ENCODE data around the gene ARHGAP6. TPM values are rescaled to one million over a fixed set of nuclear protein-coding genes. Genes with fewer than 3 reads are reported as not detected.
A peak's percentile ranks its signal among the peaks of the same experiment; 100 is the strongest.

ARHGAP6 gene
- total and polyA plus RNA-seq, 9 of the 15 experiments (the other 6 are each of a cell fraction or from before 2014, with no cell fraction given) = 12.5 to 63.6 (median 41.8) TPM

- TF ChIP-seq, protein P1, sequence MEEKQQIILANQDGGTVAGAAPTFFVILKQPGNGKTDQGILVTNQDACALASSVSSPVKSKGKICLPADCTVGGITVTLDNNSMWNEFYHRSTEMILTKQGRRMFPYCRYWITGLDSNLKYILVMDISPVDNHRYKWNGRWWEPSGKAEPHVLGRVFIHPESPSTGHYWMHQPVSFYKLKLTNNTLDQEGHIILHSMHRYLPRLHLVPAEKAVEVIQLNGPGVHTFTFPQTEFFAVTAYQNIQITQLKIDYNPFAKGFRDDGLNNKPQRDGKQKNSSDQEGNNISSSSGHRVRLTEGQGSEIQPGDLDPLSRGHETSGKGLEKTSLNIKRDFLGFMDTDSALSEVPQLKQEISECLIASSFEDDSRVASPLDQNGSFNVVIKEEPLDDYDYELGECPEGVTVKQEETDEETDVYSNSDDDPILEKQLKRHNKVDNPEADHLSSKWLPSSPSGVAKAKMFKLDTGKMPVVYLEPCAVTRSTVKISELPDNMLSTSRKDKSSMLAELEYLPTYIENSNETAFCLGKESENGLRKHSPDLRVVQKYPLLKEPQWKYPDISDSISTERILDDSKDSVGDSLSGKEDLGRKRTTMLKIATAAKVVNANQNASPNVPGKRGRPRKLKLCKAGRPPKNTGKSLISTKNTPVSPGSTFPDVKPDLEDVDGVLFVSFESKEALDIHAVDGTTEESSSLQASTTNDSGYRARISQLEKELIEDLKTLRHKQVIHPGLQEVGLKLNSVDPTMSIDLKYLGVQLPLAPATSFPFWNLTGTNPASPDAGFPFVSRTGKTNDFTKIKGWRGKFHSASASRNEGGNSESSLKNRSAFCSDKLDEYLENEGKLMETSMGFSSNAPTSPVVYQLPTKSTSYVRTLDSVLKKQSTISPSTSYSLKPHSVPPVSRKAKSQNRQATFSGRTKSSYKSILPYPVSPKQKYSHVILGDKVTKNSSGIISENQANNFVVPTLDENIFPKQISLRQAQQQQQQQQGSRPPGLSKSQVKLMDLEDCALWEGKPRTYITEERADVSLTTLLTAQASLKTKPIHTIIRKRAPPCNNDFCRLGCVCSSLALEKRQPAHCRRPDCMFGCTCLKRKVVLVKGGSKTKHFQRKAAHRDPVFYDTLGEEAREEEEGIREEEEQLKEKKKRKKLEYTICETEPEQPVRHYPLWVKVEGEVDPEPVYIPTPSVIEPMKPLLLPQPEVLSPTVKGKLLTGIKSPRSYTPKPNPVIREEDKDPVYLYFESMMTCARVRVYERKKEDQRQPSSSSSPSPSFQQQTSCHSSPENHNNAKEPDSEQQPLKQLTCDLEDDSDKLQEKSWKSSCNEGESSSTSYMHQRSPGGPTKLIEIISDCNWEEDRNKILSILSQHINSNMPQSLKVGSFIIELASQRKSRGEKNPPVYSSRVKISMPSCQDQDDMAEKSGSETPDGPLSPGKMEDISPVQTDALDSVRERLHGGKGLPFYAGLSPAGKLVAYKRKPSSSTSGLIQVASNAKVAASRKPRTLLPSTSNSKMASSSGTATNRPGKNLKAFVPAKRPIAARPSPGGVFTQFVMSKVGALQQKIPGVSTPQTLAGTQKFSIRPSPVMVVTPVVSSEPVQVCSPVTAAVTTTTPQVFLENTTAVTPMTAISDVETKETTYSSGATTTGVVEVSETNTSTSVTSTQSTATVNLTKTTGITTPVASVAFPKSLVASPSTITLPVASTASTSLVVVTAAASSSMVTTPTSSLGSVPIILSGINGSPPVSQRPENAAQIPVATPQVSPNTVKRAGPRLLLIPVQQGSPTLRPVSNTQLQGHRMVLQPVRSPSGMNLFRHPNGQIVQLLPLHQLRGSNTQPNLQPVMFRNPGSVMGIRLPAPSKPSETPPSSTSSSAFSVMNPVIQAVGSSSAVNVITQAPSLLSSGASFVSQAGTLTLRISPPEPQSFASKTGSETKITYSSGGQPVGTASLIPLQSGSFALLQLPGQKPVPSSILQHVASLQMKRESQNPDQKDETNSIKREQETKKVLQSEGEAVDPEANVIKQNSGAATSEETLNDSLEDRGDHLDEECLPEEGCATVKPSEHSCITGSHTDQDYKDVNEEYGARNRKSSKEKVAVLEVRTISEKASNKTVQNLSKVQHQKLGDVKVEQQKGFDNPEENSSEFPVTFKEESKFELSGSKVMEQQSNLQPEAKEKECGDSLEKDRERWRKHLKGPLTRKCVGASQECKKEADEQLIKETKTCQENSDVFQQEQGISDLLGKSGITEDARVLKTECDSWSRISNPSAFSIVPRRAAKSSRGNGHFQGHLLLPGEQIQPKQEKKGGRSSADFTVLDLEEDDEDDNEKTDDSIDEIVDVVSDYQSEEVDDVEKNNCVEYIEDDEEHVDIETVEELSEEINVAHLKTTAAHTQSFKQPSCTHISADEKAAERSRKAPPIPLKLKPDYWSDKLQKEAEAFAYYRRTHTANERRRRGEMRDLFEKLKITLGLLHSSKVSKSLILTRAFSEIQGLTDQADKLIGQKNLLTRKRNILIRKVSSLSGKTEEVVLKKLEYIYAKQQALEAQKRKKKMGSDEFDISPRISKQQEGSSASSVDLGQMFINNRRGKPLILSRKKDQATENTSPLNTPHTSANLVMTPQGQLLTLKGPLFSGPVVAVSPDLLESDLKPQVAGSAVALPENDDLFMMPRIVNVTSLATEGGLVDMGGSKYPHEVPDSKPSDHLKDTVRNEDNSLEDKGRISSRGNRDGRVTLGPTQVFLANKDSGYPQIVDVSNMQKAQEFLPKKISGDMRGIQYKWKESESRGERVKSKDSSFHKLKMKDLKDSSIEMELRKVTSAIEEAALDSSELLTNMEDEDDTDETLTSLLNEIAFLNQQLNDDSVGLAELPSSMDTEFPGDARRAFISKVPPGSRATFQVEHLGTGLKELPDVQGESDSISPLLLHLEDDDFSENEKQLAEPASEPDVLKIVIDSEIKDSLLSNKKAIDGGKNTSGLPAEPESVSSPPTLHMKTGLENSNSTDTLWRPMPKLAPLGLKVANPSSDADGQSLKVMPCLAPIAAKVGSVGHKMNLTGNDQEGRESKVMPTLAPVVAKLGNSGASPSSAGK (IDR thresholded peaks at IDR 0.05) = no peak
- TF ChIP-seq SMARCA4 (IDR thresholded peaks at IDR 0.05) (peak; percentile 68), THRAP3 (IDR thresholded peaks at IDR 0.05; ENCODE audit: borderline replicate concordance) (no peak), TCF7L2 (IDR thresholded peaks at IDR 0.05; ENCODE audit: low read depth, low read length) (no peak), CHD1 (IDR thresholded peaks at IDR 0.05; ENCODE audit: low read length) (no peak), MED1 (CRISPR knock-in tag; IDR thresholded peaks at IDR 0.05; ENCODE audit: borderline replicate concordance) (no peak), STAT5B (CRISPR knock-in tag; IDR thresholded peaks at IDR 0.05) (no peak), MEF2A (IDR thresholded peaks at IDR 0.05; ENCODE audit: control insufficient read depth, low read depth, low read length) (peak; percentile 31; the same call in 1 of the 2 replicates)
- TF ChIP-seq, protein P2, sequence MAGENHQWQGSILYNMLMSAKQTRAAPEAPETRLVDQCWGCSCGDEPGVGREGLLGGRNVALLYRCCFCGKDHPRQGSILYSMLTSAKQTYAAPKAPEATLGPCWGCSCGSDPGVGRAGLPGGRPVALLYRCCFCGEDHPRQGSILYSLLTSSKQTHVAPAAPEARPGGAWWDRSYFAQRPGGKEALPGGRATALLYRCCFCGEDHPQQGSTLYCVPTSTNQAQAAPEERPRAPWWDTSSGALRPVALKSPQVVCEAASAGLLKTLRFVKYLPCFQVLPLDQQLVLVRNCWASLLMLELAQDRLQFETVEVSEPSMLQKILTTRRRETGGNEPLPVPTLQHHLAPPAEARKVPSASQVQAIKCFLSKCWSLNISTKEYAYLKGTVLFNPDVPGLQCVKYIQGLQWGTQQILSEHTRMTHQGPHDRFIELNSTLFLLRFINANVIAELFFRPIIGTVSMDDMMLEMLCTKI (IDR thresholded peaks at IDR 0.05; ENCODE audit: partially characterized antibody) = no peak
- TF ChIP-seq, protein P3, sequence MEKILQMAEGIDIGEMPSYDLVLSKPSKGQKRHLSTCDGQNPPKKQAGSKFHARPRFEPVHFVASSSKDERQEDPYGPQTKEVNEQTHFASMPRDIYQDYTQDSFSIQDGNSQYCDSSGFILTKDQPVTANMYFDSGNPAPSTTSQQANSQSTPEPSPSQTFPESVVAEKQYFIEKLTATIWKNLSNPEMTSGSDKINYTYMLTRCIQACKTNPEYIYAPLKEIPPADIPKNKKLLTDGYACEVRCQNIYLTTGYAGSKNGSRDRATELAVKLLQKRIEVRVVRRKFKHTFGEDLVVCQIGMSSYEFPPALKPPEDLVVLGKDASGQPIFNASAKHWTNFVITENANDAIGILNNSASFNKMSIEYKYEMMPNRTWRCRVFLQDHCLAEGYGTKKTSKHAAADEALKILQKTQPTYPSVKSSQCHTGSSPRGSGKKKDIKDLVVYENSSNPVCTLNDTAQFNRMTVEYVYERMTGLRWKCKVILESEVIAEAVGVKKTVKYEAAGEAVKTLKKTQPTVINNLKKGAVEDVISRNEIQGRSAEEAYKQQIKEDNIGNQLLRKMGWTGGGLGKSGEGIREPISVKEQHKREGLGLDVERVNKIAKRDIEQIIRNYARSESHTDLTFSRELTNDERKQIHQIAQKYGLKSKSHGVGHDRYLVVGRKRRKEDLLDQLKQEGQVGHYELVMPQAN (IDR thresholded peaks at IDR 0.05; ENCODE audit: borderline replicate concordance) = no peak
- TF ChIP-seq, protein P4, sequence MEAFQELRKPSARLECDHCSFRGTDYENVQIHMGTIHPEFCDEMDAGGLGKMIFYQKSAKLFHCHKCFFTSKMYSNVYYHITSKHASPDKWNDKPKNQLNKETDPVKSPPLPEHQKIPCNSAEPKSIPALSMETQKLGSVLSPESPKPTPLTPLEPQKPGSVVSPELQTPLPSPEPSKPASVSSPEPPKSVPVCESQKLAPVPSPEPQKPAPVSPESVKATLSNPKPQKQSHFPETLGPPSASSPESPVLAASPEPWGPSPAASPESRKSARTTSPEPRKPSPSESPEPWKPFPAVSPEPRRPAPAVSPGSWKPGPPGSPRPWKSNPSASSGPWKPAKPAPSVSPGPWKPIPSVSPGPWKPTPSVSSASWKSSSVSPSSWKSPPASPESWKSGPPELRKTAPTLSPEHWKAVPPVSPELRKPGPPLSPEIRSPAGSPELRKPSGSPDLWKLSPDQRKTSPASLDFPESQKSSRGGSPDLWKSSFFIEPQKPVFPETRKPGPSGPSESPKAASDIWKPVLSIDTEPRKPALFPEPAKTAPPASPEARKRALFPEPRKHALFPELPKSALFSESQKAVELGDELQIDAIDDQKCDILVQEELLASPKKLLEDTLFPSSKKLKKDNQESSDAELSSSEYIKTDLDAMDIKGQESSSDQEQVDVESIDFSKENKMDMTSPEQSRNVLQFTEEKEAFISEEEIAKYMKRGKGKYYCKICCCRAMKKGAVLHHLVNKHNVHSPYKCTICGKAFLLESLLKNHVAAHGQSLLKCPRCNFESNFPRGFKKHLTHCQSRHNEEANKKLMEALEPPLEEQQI (IDR thresholded peaks at IDR 0.05) = no peak
Observed at GRCh38 chrX:11269006-11269405, 396.7 kb downstream of the ARHGAP6 start (continued).
